Central memory CD4-positive, alpha-beta T cell (primary cell): ENCODE results near the gene COPG1.
"Not testable (repeated sequence)": the region's sequence is repeated elsewhere in the genome, so short reads cannot be mapped to it uniquely, and the experiment has no call there.

Experiments
- DNase-seq: peaks from one replicate; pipeline ENCODE4 v3.0.0; 2022

Gene COPG1

GRCh38 chr3:129245641-129246306 lies 3.6 kb upstream of the COPG1 start:
- DNase-seq = peak; percentile 70

- DNase-seq = no peak
Observed at GRCh38 chr3:129246636-129247035, 2.8 kb upstream of the COPG1 start.

DNA sequence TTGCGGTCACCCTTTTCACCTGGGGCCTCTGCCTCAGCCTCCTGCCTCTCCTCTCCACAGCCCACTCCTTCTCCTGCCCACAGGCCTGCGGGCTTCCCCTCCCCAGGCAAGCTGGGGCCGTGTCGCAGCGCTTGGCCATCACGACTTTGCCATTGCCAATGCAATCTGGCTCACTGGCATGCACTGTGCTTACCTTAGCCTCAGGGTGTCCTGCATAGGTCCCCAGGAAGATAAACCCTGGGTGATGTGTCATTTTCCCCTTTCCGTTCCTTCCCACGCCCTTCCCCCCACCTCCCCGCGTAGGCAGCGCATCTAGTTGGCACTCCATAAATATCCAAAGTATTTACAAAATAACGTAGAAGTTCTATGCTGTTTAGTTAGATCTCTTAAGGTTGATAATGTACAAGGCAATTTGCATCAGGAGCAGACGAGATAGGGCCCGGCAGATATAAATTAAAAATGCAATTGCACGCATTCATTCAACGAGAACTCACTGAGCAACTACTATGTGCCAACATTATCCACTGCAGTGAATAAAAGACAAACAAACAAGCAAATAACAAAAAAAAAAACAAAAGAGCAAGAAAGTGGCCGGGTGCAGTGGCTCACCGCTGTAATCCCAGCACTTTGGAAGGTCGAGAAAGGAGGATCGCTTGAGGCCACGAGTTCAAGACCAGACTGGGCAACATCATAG lies 973 bp upstream of the COPG1 start:
- DNase-seq = no peak

DNA sequence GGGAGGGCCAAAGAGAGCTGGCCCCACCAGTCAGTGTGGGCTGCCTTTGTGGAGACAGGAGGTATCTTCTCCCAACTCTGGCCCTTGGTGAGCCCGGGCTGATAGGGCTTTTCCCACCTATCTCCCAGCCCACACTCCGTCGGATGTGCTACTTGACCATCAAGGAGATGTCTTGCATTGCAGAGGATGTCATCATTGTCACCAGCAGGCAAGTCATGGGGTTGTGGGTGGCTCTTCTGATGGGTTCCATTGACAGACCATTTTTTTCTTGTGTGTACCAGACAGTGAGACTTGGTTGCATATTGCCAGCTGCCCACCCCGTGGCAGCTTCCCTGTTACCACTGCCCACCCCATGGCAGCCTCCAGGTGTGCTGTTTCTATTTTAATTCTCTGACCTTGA lies 3.3 kb downstream of the COPG1 start:
- no peak for DNase-seq

- no peak for DNase-seq
Observed at GRCh38 chr3:129254536-129255230, 5.3 kb downstream of the COPG1 start.

- DNase-seq = no peak
Observed at GRCh38 chr3:129256270-129256669, 6.9 kb downstream of the COPG1 start.

- DNase-seq = no peak
Observed at GRCh38 chr3:129257609-129258008, 8.2 kb downstream of the COPG1 start.

DNA sequence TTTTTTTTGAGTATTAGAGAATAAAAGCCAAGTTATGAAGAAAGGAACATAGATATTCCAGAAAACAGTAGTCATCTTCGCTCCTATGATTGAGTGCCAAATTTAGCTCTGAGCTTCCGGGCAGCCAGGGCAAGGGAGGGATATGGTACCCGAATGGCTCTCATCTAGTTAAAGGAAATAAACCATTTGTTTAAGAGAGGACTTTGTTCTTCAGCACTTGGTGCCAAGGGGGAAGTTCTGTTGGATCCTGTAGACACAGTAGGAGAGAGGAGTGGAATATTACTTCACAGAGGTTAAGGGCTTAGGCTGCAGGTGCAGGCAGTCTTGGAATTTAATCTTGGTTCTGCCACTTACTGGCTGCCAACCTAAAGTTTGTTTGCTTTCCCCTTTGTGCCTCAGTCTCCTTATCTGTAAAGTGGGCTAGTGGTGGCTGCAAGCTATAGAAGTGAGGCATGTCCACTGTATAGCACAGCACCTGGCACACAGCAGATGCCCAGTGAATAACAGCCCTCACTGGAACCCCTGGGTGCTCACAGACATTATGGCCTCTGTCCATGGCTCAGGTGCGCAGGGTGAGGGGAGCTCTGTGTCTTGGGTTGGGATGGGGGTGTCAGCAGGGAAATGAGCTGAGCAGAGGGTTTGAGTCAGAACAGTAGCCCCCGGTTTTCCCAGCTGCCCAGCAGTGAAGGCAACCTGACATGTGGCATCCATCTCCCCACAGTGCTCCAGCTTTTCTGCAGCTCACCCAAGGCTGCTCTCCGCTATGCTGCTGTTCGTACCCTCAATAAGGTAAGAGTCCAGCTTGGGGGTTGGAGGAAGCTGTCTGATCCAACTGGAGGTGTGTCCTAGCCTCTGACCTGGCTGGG lies 10.4 kb downstream of the COPG1 start:
- no peak for DNase-seq

DNA sequence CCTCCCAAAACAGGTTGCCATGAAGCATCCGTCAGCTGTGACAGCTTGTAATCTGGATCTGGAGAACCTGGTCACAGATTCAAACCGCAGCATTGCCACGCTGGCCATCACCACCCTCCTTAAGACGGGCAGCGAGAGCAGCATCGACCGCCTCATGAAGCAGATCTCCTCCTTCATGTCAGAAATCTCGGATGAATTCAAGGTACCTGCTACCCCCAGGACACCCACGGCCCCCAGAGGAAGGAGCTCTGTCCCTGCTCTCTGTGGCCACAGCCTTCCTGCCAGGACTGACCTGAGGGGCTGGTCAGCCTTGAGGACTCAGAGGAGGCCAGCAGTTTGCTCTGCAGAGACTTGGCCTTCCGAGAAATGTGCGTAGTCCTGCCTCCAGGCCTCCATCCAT lies 11.2 kb downstream of the COPG1 start:
- no peak for DNase-seq

DNA sequence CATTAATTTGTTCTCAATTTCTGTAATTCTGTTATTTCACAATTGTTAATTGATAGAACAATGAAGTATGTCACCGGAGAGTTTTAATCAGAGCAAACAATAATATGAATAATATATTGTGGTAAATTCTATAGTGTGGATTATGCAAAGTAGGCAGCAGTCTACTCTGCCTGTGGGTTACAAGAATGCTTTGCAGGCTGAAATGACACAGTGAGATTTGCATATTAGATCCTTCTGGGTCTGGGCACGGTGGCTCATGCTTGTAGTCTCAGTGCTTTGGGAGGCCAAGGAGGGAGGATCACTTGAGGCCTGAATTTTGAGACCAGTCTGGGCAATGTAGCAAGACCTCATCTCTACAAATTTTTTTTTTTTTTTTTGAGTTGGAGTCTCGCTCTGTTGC lies 12.5 kb downstream of the COPG1 start:
- DNase-seq = no peak

GRCh38 chr3:129263161-129263910 lies 13.9 kb downstream of the COPG1 start:
- DNase-seq = no peak

GRCh38 chr3:129264994-129265393 lies 15.6 kb downstream of the COPG1 start:
- DNase-seq = not testable (repeated sequence)

DNA sequence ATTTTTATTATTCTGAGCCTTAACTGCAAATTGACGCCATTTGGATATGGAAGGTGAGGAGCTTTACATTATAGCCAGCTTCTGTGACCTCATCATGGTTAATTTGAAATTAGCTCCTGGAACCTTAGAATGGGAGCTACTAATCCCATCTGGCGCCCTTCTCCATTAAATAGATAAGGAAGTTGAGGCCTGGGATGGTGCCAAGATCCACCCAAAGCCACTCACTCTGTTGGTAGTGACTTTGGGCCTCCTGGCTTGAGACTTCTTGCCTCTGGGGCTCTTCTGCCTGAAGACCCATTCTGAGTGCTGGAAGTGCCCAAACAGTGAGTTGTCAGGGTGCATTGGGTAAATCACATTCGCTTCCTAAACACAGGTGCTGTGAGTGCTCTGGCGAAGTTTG lies 17.2 kb downstream of the COPG1 start:
- DNase-seq = no peak

GRCh38 chr3:129268396-129268795 lies 19.0 kb downstream of the COPG1 start:
- no peak for DNase-seq

GRCh38 chr3:129271674-129272073 lies 22.3 kb downstream of the COPG1 start:
- no peak for DNase-seq

GRCh38 chr3:129276385-129276784 lies 27.0 kb downstream of the COPG1 start:
- no peak for DNase-seq

DNA sequence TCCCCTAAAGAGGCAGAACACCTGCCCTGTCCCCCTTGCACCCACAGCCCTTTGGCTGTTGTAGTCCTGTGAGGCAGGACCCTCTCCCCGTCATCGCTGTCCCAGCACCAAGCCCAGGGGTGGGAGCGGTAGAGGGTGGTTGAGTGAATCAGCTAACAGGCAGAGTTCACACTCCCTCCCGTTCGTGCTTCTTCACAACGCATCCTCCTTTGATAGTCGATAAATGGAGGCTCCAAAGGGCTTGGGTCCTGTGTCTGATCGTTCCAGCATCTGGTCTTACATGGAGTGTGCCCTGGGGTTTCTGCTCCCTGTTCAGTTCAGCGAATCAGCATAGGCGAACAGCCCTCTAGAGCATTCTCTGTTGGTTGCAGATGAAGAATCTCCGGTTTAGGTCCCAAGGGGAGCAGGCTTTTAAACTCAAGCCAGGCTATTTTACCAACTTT lies 28.4 kb downstream of the COPG1 start:
- no peak for DNase-seq

- DNase-seq = peak; percentile 94
Observed at GRCh38 chr3:129278439-129278965, 29.1 kb downstream of the COPG1 start, which contains the start of gene HMCES. Gene HMCES (plus strand): TSS chr3:129278870. CDS start chr3:129279733, 863 bp downstream.

DNA sequence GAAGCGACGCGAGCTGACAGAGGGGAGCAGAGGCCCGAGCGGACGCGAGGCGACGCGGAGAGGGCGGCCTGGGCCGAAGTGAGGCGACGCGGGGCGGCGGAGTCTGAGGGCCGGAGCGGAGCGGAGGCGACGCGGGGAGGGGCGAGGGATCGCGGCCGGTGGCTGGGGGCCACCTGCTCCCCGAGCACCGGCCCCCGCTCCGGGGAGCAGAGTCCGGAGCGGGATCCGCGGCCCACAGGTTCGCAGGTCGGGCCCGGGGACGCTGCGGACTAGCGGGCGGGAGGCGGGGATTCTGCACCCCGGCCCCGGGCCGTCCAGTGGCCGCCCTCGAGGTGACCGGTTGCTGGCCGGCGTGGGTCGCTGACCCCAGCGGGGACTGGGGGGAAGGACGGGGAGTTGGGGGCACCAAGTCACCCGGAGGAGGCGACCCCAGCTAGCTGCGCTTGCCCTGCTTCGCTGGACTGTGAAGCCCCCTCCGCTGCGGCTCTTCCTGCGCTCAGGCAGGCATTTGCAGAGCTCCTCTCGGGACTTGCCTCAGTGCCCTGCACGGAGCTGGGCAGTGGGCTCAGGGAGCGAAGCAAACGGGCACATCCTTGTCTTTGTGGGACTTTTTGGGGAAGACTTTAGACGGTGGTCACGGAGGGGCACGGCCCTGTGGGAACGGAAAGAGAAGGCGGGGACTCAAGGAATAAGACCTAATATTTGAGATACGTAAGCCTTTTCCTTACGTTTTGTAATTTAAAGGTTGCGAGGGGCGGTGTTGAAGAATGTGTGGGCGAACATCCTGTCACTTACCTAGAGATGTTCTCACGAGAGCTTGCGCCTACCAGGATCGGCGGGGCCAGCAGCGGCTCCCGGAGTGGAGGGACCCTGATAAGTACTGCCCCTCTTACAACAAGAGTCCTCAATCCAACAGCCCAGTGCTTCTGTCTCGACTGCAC lies 29.8 kb downstream of the COPG1 start:
- DNase-seq = peak; percentile 55

- no peak for DNase-seq
Observed at GRCh38 chr3:129280183-129280582, 30.8 kb downstream of the COPG1 start.

DNA sequence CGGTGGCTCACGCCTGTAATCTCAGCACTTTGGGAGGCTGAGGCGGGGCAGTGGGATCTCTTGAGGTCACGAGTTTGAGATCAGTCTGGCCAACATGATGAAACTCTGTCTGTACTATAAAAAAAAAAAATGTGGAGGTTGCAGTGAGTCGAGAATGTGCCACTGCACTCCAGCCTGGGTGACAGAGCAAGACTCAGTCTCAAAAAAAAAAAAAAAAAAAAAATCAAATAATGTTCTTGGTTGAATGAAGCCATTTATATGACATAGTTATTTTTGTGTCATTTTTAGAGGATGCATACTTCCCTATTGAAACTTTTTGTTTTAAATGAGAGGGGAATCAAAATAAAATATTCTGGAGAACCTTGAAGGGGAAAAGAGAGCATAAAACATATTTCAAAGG lies 32.3 kb downstream of the COPG1 start:
- DNase-seq = no peak
